ENCODE measurements around the gene HMX1. TPM values are rescaled to one million over a fixed set of nuclear protein-coding genes. Genes with fewer than 3 reads are reported as not detected.

Gene HMX1
- total RNA-seq, 2 experiments from 2014 or later, result not detected

DNA sequence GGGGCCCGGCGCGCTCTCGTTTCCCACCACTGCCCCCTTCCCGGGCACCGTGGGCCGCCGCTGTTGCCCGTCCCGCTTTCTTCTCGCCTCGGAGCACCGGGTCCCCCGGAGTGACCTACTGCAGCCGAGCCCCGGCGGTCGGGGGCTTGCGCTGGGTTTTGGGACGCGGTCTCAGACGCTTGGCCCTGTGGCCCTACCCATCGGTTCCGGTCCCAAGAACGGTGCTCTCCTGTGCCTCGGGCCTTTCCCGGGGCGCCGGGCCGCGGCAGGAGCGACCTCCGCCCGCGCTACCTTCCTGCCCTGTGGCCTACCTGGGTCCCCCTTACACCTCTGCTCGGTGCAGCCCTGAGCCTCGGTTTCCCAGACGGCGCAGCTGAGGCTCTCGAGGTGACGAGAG, 21.6 kb upstream of the HMX1 start:
- no peaks in the 10 kb centered on the region for H3K4me1 ChIP-seq (ENCODE audit: insufficient read depth, low read length, poor library complexity, severe bottlenecking)
- no peak overlapping the region for H3K4me3 ChIP-seq (ENCODE audit: low read depth, low read length, poor library complexity, severe bottlenecking)
- no peak overlapping the region for H2AFZ ChIP-seq (ENCODE audit: low read length)
- TF ChIP-seq, protein P1, sequence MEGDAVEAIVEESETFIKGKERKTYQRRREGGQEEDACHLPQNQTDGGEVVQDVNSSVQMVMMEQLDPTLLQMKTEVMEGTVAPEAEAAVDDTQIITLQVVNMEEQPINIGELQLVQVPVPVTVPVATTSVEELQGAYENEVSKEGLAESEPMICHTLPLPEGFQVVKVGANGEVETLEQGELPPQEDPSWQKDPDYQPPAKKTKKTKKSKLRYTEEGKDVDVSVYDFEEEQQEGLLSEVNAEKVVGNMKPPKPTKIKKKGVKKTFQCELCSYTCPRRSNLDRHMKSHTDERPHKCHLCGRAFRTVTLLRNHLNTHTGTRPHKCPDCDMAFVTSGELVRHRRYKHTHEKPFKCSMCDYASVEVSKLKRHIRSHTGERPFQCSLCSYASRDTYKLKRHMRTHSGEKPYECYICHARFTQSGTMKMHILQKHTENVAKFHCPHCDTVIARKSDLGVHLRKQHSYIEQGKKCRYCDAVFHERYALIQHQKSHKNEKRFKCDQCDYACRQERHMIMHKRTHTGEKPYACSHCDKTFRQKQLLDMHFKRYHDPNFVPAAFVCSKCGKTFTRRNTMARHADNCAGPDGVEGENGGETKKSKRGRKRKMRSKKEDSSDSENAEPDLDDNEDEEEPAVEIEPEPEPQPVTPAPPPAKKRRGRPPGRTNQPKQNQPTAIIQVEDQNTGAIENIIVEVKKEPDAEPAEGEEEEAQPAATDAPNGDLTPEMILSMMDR (conservative IDR thresholded peaks at IDR 0.05; ENCODE audit: low read length), result no peak
- no peak for TF ChIP-seq EZH2phosphoT487 (IDR thresholded peaks at IDR 0.05; ENCODE audit: borderline replicate concordance, low read depth, low read length)
- no peaks in the 10 kb centered on the region for H3K36me3 ChIP-seq (ENCODE audit: insufficient read depth, low read length)
- no peaks in the 10 kb centered on the region for H3K79me2 ChIP-seq (ENCODE audit: insufficient read depth, low read depth, low read length)
- H3K4me2 ChIP-seq (ENCODE audit: low read length), result no peak overlapping the region
- BruUV-seq (replicated peaks), result no TSS peak
- ChIA-PET POLR2A (no interaction called here), CTCF (ENCODE audit: unreplicated experiment) (no interaction called here)
- no peaks in the 10 kb centered on the region for H3K9me3 ChIP-seq (ENCODE audit: low read length)
- no peaks in the 10 kb centered on the region for H3K9me2 ChIP-seq (ENCODE audit: insufficient read depth, low read length)
- no peak overlapping the region for H3K27ac ChIP-seq (ENCODE audit: low read depth, low read length, poor library complexity, severe bottlenecking)
- intact Hi-C loops (cut with micrococcal nuclease; ENCODE audit: unreplicated experiment), result no loop called here
- no peaks in the 10 kb centered on the region for H4K20me1 ChIP-seq (ENCODE audit: insufficient read depth, low read length)
- DNase-seq (ENCODE audit: low spot score), result no peak

- Histone ChIP-seq H3K4me2 (ENCODE audit: low read length) (no peak overlapping the region), H3K27ac (ENCODE audit: low read depth, low read length, poor library complexity, severe bottlenecking) (no peak overlapping the region), H3K9me3 (ENCODE audit: low read length) (no peaks in the 10 kb centered on the region), H3K79me2 (ENCODE audit: insufficient read depth, low read depth, low read length) (no peaks in the 10 kb centered on the region), H3K36me3 (ENCODE audit: insufficient read depth, low read length) (no peaks in the 10 kb centered on the region), H4K20me1 (ENCODE audit: insufficient read depth, low read length) (no peaks in the 10 kb centered on the region), H3K4me1 (ENCODE audit: insufficient read depth, low read length, poor library complexity, severe bottlenecking) (no peaks in the 10 kb centered on the region), H2AFZ (ENCODE audit: low read length) (no peak overlapping the region), H3K4me3 (ENCODE audit: low read depth, low read length, poor library complexity, severe bottlenecking) (no peak overlapping the region), H3K9me2 (ENCODE audit: insufficient read depth, low read length) (no peaks in the 10 kb centered on the region)
- TF ChIP-seq, protein P1 (conservative IDR thresholded peaks at IDR 0.05; ENCODE audit: low read length), result no peak
- no peak for TF ChIP-seq EZH2phosphoT487 (IDR thresholded peaks at IDR 0.05; ENCODE audit: borderline replicate concordance, low read depth, low read length)
- intact Hi-C loops (cut with micrococcal nuclease; ENCODE audit: unreplicated experiment), result no loop called here
- no peak for DNase-seq (ENCODE audit: low spot score)
- POLR2A ChIA-PET, result no interaction called here
- BruUV-seq (replicated peaks), result no TSS peak
- CTCF ChIA-PET (ENCODE audit: unreplicated experiment), result no interaction called here
Measured at GRCh38 chr4:8892556-8893226, 21.1 kb upstream of the HMX1 start.

GRCh38 chr4:8891646-8892555, 20.3 kb upstream of the HMX1 start:
- H3K9me3 ChIP-seq (ENCODE audit: low read length), result no peaks in the 10 kb centered on the region
- no peak for TF ChIP-seq EZH2phosphoT487 (IDR thresholded peaks at IDR 0.05; ENCODE audit: borderline replicate concordance, low read depth, low read length)
- TF ChIP-seq, protein P1 (conservative IDR thresholded peaks at IDR 0.05; ENCODE audit: low read length), result no peak
- intact Hi-C loops (cut with micrococcal nuclease; ENCODE audit: unreplicated experiment), result no loop called here
- no peak overlapping the region for H3K4me2 ChIP-seq (ENCODE audit: low read length)
- H3K9me2 ChIP-seq (ENCODE audit: insufficient read depth, low read length), result no peaks in the 10 kb centered on the region
- no TSS peak for BruUV-seq (replicated peaks)
- no peak overlapping the region for H3K27ac ChIP-seq (ENCODE audit: low read depth, low read length, poor library complexity, severe bottlenecking)
- H3K36me3 ChIP-seq (ENCODE audit: insufficient read depth, low read length), result no peaks in the 10 kb centered on the region
- no peaks in the 10 kb centered on the region for H4K20me1 ChIP-seq (ENCODE audit: insufficient read depth, low read length)
- no peak overlapping the region for H2AFZ ChIP-seq (ENCODE audit: low read length)
- no peak for DNase-seq (ENCODE audit: low spot score)
- no peak overlapping the region for H3K4me3 ChIP-seq (ENCODE audit: low read depth, low read length, poor library complexity, severe bottlenecking)
- H3K79me2 ChIP-seq (ENCODE audit: insufficient read depth, low read depth, low read length), result no peaks in the 10 kb centered on the region
- no peaks in the 10 kb centered on the region for H3K4me1 ChIP-seq (ENCODE audit: insufficient read depth, low read length, poor library complexity, severe bottlenecking)
- ChIA-PET POLR2A (no interaction called here), CTCF (ENCODE audit: unreplicated experiment) (no interaction called here)
